ENCODE data around the gene DCLK1.

- TF ChIP-seq CTCF (conservative IDR thresholded peaks at IDR 0.05 in 1 of 2, IDR thresholded peaks at IDR 0.05 in 1 of 2; ENCODE audit: extremely low read depth in 1 of 2, insufficient read depth in 1 of 2, low read depth in 1 of 2, low read length in 2 of 2) = no peak
- no peak for TF ChIP-seq EZH2 (IDR thresholded peaks at IDR 0.05; ENCODE audit: borderline replicate concordance, low read length)
Measured at GRCh38 chr13:35872369-35872768, 258.8 kb downstream of the DCLK1 start.
